DOHH2 (cell line): Measurements from ENCODE around the gene APIP.

Experiments used
- H3F3A ChIP-seq: fragments of 200-600 bp; sonication (generic), shearing (Covaris generic); 2 replicates; pipeline ENCODE4 v1.6.0; 2016; ENCODE audit warnings: antibody characterized with exemption, mild to moderate bottlenecking; ENCODE audit not compliant: control insufficient read depth, insufficient read depth
- H3K27ac ChIP-seq: fragments of 200-600 bp; sonication (generic); 2 replicates; pipeline ENCODE4 v1.5.1; 2014; ENCODE audit warnings: low read depth, mild to moderate bottlenecking, low read length, moderate library complexity
- H3K27me3 ChIP-seq: fragments of 200-600 bp; sonication (generic); 2 replicates; pipeline ENCODE4 v1.6.1; 2014; ENCODE audit warnings: mild to moderate bottlenecking, low read length, mixed read lengths; ENCODE audit not compliant: control insufficient read depth
- H3K36me3 ChIP-seq: fragments of 200-600 bp; sonication (generic); 2 replicates; pipeline ENCODE4 v1.6.1; 2014; ENCODE audit warnings: mild to moderate bottlenecking, low read length, moderate library complexity, mixed read lengths; ENCODE audit not compliant: control insufficient read depth
- H3K4me1 ChIP-seq: fragments of 200-600 bp; sonication (generic); 2 replicates; pipeline ENCODE4 v1.6.1; 2014; ENCODE audit warnings: mild to moderate bottlenecking, low read length, mixed read lengths; ENCODE audit not compliant: control insufficient read depth
- H3K4me2 ChIP-seq: fragments of 200-600 bp; sonication (generic); 2 replicates; pipeline ENCODE4 v1.6.0; 2014; ENCODE audit warnings: mild to moderate bottlenecking, low read length, moderate library complexity
- H3K4me3 ChIP-seq: fragments of 200-600 bp; sonication (generic); 2 replicates; pipeline ENCODE4 v1.5.1; 2014; ENCODE audit warnings: mild to moderate bottlenecking, low read length, mixed read lengths
- H3K79me2 ChIP-seq: fragments of 200-600 bp; sonication (generic); 2 replicates; pipeline ENCODE4 v1.6.1; 2014; ENCODE audit warnings: mild to moderate bottlenecking, low read length, mixed read lengths; ENCODE audit not compliant: control insufficient read depth
- H3K9me2 ChIP-seq: fragments of 200-600 bp; sonication (generic); replicated peaks from 2 replicates; pipeline ENCODE4 v1.6.1; 2014; ENCODE audit warnings: mild to moderate bottlenecking, low read length, mixed read lengths; ENCODE audit not compliant: control insufficient read depth
- H3K9me3 ChIP-seq: fragments of 200-600 bp; sonication (generic); 2 replicates; pipeline ENCODE4 v1.6.1; 2014; ENCODE audit warnings: antibody characterized with exemption, low read length, mixed read lengths; ENCODE audit not compliant: control insufficient read depth, insufficient read depth
- H4K20me1 ChIP-seq: fragments of 200-600 bp; sonication (generic); 2 replicates; pipeline ENCODE4 v1.6.0; 2014; ENCODE audit warnings: low read depth, mild to moderate bottlenecking, antibody characterized with exemption, low read length, moderate library complexity; ENCODE audit not compliant: control insufficient read depth, insufficient read depth
- CTCF ChIP-seq: fragments of 200-600 bp; sonication (generic); IDR thresholded peaks from one replicate; pipeline ENCODE4 v1.5.1; 2014; ENCODE audit warnings: antibody characterized with exemption, mild to moderate bottlenecking, low read depth, low read length; ENCODE audit not compliant: poor library complexity, severe bottlenecking
- EZH2phosphoT487 ChIP-seq: fragments of 200-600 bp; sonication (generic); IDR thresholded peaks from 2 replicates; pipeline ENCODE4 v1.6.1; 2017; ENCODE audit warnings: borderline replicate concordance, mild to moderate bottlenecking, antibody characterized with exemption, low read length, moderate library complexity, mixed read lengths

The APIP gene

GRCh38 chr11:34860034-34860433 is 56.1 kb downstream of the APIP start:
- Histone ChIP-seq H4K20me1 (no peaks in the 10 kb centered on the region), H3K4me1 (peaks cover 7% of the 10 kb centered on the region), H3F3A (no peaks in the 10 kb centered on the region), H3K4me2 (no peak overlapping the region), H3K9me3 (no peaks in the 10 kb centered on the region), H3K27me3 (no peaks in the 10 kb centered on the region), H3K4me3 (no peak overlapping the region), H3K27ac (no peak overlapping the region), H3K36me3 (no peaks in the 10 kb centered on the region), H3K79me2 (no peaks in the 10 kb centered on the region), H3K9me2 (no peaks in the 10 kb centered on the region)
- TF ChIP-seq EZH2phosphoT487 (no peak), CTCF (no peak)

GRCh38 chr11:34859496-34859895 is 56.7 kb downstream of the APIP start:
- Histone ChIP-seq H3K79me2 (no peaks in the 10 kb centered on the region), H3K9me3 (no peaks in the 10 kb centered on the region), H3K4me1 (peaks cover 4% of the 10 kb centered on the region), H3F3A (no peaks in the 10 kb centered on the region), H3K36me3 (no peaks in the 10 kb centered on the region), H3K27me3 (no peaks in the 10 kb centered on the region), H3K9me2 (no peaks in the 10 kb centered on the region), H4K20me1 (no peaks in the 10 kb centered on the region), H3K27ac (no peak overlapping the region), H3K4me3 (no peak overlapping the region), H3K4me2 (no peak overlapping the region)
- TF ChIP-seq CTCF (no peak), EZH2phosphoT487 (no peak)

GRCh38 chr11:34857463-34857862 is 58.7 kb downstream of the APIP start:
- no peaks in the 10 kb centered on the region for H3K9me3 ChIP-seq
- no peaks in the 10 kb centered on the region for H3F3A ChIP-seq
- no peak overlapping the region for H3K4me3 ChIP-seq
- no peak overlapping the region for H3K27ac ChIP-seq
- H3K79me2 ChIP-seq: no peaks in the 10 kb centered on the region
- H3K4me1 ChIP-seq: no peaks in the 10 kb centered on the region
- H3K36me3 ChIP-seq: no peaks in the 10 kb centered on the region
- no peak overlapping the region for H3K4me2 ChIP-seq
- TF ChIP-seq EZH2phosphoT487 (no peak), CTCF (no peak)
- H3K9me2 ChIP-seq: no peaks in the 10 kb centered on the region
- H4K20me1 ChIP-seq: no peaks in the 10 kb centered on the region
- H3K27me3 ChIP-seq: no peaks in the 10 kb centered on the region

- H3K9me3 ChIP-seq: no peaks in the 10 kb centered on the region
- no peaks in the 10 kb centered on the region for H4K20me1 ChIP-seq
- no peaks in the 10 kb centered on the region for H3F3A ChIP-seq
- no peaks in the 10 kb centered on the region for H3K79me2 ChIP-seq
- H3K27me3 ChIP-seq: no peaks in the 10 kb centered on the region
- no peaks in the 10 kb centered on the region for H3K9me2 ChIP-seq
- H3K4me2 ChIP-seq: no peak overlapping the region
- TF ChIP-seq CTCF (no peak), EZH2phosphoT487 (no peak)
- H3K36me3 ChIP-seq: no peaks in the 10 kb centered on the region
- no peaks in the 10 kb centered on the region for H3K4me1 ChIP-seq
- H3K27ac ChIP-seq: no peak overlapping the region
- no peak overlapping the region for H3K4me3 ChIP-seq
Measured at GRCh38 chr11:34856251-34856650, 59.9 kb downstream of the APIP start.
